HG03521 (cell line): ENCODE data around the gene PACSIN2.

Source experiments
- ATAC-seq: cut with Tn5 transposase; IDR thresholded peaks from one replicate; pipeline ENCODE4 v1.9.1; 2021; ENCODE audit warnings: mild to moderate bottlenecking, moderate library complexity; ENCODE audit not compliant: unreplicated experiment

PACSIN2 gene

DNA sequence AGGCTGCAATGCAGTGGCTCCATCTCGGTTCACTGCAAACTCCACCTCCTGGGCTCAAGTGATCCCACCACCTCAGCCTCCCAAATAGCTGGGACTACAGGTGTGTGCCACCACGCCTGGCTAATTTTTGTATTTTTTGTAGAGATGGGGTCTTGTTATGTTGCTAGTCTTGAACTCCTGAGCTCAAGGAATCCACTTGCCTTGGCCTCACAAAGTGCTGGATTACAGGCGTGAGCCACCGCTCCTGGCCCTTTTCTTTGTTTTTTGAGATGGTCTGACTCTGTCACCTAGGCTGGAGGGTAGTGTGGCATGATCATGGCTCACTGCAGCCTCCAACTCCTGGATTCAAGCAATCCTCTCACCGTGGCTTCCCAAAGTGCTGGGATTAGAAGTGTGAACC lies 178.9 kb downstream of the PACSIN2 start:
- no peak for ATAC-seq

DNA sequence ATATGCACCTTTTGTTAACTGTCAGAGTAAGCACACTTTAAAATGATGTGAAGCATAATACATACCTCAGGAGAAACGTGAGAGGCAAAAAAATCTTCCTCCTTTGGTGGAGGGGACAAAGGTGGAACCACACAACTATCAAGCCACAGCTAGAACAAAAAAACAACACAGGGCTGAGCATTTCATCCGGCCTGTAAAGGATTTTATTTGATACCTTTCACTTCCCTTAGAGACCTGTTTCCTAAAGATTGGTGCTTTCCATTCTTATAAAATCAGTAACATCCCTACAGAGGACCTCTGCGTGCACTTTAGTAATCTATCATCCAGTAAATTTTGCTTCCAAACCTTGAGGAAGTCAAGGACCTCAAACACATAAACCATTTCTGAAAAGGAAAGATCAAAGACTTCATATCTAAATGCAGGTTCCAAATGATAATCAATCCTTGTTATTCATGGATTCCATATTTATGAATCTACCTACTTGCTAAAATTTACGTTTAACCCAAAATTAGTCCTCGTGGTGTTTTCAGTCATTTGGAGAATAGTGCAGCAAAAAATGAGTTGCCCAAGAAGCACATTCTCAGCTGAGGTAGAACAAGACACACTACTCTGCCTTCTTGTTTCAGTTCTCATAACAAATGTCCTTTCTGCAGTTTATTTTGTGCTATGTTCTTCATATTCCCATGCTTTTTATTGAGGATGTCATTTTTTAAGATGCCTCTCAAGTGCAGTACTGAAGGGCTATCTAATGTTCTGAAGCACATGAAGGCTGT lies 180.6 kb downstream of the PACSIN2 start:
- no peak for ATAC-seq

DNA sequence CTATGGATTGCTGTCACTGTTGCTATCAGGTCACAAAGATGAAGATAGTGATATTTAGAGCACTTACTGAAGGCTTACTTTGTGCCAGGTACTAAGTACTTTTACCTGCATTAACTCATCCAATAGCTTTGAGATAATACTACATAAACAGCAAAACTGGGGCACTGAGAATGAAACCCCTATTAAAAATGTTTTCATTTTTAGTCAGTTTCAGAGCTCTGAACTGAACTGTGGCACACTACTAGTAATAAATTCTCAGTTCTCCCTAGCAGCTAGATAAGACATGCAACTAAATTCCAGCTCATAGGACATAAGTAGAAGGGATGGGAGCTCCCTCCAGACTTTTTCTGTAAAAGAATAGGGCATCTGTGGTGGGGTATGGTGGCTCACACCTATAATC lies 181.8 kb downstream of the PACSIN2 start:
- no peak for ATAC-seq

DNA sequence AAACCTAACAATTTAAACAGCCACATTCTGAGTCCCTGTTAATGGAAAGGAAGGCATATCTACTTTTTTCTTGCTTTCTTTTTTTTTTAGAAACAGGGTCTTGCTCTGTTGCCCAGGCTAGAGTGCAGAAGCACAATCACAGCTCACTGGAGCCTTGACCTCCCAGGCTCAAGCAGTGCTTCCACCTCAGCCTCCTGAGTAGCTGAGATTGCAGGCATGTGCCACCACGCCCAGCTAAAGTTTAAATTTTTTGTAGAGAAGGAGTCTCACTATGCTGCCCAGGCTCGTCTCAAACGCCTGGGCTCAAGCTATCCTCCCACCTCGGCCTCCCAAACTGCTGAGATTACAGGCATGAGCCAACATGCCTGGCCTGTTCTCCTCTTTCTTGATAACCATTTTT lies 183.2 kb downstream of the PACSIN2 start:
- ATAC-seq = no peak

DNA sequence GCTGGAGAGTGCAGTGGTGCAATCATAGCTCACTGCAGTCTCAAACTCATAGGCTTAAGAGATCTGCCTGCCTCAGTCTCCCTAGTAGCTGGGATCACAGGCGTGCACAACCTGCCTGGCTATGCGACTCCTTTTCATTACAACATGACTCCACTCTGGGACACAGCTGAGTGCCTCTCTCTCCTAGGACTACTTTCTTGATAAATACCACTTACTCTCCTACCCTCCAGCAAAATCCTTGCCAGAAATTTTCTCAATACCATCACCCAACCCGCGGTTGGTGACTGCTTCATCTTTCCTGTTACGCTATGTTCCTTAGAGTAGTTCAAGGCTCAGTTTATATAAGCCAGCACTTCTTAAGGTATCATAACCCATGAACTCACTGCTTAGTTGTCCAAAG lies 184.8 kb downstream of the PACSIN2 start:
- ATAC-seq = no peak

DNA sequence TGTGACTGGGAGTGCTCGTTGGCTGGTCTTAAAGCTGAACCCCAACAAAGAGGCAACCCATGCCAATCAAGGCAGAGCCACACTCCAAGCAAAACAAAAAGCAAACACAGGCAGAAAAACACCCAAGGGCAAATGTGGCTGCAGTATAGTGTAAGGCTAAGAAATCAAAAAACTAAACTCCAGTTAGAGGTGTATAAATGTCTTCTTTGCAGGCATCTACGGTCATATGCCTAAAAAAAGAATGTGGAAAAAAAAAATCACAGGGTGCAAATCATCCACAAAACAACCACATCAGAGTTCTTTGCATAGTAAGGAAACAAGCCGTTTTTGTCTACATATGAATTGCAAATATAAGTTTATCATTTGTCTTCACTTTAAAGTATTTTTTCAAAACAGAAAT lies 185.6 kb downstream of the PACSIN2 start:
- no peak for ATAC-seq

DNA sequence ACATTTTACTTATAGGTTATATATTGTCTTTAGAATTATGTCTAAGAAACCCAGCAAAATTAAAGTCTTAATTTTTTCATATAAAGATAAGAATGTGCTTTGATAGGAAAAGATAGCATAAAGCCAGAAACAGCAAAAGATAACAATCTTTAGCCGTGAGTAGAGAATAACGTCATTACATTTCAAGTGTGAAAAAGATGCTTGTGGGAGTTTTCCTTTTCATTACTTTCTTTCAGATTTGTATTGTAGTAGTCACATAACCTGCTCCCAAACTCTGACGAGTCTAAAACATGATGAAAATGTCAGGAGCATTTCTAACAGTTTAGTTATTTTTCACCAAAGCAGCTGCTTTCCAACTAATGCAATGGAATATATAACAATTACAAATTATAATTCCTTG lies 189.2 kb downstream of the PACSIN2 start:
- ATAC-seq = no peak

DNA sequence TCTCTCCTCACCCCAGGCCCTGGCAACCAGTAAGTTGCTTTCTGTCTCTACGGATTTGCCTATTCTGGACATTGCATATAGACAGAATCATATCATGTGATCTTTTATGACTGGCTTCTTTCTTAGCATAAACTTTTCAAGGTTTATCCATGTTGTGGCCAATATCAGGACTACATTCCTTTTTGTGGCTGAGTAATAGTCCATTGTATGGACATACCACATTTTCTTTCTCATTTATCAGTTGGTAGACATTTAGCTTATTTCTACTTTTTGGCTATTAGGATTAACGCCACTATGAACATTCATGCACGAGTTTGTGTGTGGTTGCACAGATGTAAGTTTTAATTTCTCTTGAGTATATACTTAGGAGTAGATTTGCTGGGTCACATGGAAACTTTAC lies 193.6 kb downstream of the PACSIN2 start:
- no peak for ATAC-seq

DNA sequence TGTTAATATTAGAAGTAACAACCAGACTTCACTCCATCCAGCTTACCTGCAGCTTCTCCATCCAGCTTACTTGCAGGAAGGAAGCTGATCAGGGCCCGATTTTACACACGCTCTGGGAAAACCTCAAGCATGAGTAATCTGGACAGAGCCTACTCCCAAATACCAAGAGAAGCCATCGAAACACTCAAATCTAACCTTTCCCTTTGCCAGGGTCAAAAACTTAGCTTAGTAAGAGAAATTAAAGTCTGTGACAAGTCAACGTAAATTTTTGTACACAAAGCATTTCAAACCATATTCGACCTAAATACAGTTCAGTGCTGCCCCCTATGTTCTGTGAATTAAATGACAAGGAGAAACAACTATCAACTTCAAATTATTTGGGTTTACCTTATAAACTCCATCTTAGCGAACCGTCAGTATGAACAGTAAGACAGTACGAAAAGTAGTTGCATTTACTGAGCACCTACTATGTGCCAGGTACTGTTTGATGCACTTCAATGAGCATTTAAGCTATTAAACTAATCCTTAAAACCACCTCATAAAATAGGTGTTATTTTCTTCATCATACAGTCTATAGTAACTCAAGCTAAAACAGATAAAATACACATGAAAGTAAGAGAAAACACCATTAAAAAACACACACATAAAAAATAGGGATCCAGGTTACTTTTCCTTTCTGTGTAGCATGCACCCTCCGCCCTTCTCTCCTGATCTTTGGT lies 194.7 kb downstream of the PACSIN2 start:
- no peak for ATAC-seq
